SU-DHL-6 (cell line): Measurements from ENCODE around the gene ACAN.

ENCODE experiments used
- H2AFZ ChIP-seq: fragments of 200-600 bp; sonication (generic); 2 replicates; pipeline ENCODE4 v1.6.1; 2014; ENCODE audit warnings: low read depth, mild to moderate bottlenecking, moderate library complexity, mixed read lengths, antibody characterized with exemption, low read length; ENCODE audit not compliant: severe bottlenecking
- H3F3A ChIP-seq: fragments of 200-600 bp; shearing (Covaris generic); 2 replicates; pipeline ENCODE4 v1.6.0; 2016; ENCODE audit warnings: antibody characterized with exemption, mild to moderate bottlenecking; ENCODE audit not compliant: insufficient read depth
- H3K27ac ChIP-seq: fragments of 200-600 bp; sonication (generic); 2 replicates; pipeline ENCODE4 v1.5.1; 2016; ENCODE audit warnings: low read depth, mild to moderate bottlenecking, low read length, moderate library complexity, mixed read lengths
- H3K27me3 ChIP-seq: fragments of 200-600 bp; sonication (generic), shearing (Covaris generic); 2 replicates; pipeline ENCODE4 v1.6.0; 2014; ENCODE audit warnings: mild to moderate bottlenecking, low read length
- H3K36me3 ChIP-seq: fragments of 200-600 bp; sonication (generic); 2 replicates; pipeline ENCODE4 v1.6.1; 2014; ENCODE audit warnings: mild to moderate bottlenecking, low read length, mixed read lengths
- H3K4me2 ChIP-seq: fragments of 300-600, 200-600 bp; shearing (Covaris generic), sonication (generic); 2 replicates; pipeline ENCODE4 v1.6.0; 2014; ENCODE audit warnings: low read length, low read depth, mild to moderate bottlenecking; ENCODE audit not compliant: poor library complexity, severe bottlenecking
- H3K4me3 ChIP-seq: fragments of 200-600 bp; sonication (generic); 2 replicates; pipeline ENCODE4 v1.5.1; 2014; ENCODE audit warnings: antibody characterized with exemption, low read length, mild to moderate bottlenecking, mixed read lengths; ENCODE audit not compliant: insufficient read depth, poor library complexity, severe bottlenecking
- H3K79me2 ChIP-seq: fragments of 200-600 bp; sonication (generic); 2 replicates; pipeline ENCODE4 v1.6.1; 2014; ENCODE audit warnings: mild to moderate bottlenecking, low read length, moderate library complexity; ENCODE audit not compliant: insufficient read depth
- H3K9ac ChIP-seq: fragments of 200-600 bp; sonication (generic); 2 replicates; pipeline ENCODE4 v1.7.0; 2014; ENCODE audit warnings: mild to moderate bottlenecking, low read length
- H3K9me2 ChIP-seq: fragments of 200-600 bp; sonication (generic); replicated peaks from 2 replicates; pipeline ENCODE4 v1.6.1; 2014; ENCODE audit warnings: low read length; ENCODE audit not compliant: insufficient read depth
- H3K9me3 ChIP-seq: fragments of 200-600 bp; sonication (generic); 2 replicates; pipeline ENCODE4 v1.6.1; 2014; ENCODE audit warnings: low read length, mixed read lengths; ENCODE audit not compliant: insufficient read depth
- H4K20me1 ChIP-seq: fragments of 200-600 bp; sonication (generic); 2 replicates; pipeline ENCODE4 v1.6.1; 2014; ENCODE audit warnings: low read depth, mild to moderate bottlenecking, antibody characterized with exemption, low read length, moderate library complexity, mixed read lengths
- EZH2phosphoT487 ChIP-seq: fragments of 200-600 bp; sonication (generic), shearing (Covaris generic); conservative IDR thresholded peaks from 2 replicates; pipeline ENCODE4 v1.6.1; 2018; ENCODE audit warnings: mild to moderate bottlenecking, antibody characterized with exemption, low read length, moderate library complexity, mixed read lengths
- TF ChIP-seq, protein P1 (sequence below): fragments of 200-600 bp; sonication (generic); IDR thresholded peaks from one replicate; pipeline ENCODE4 v1.5.1; 2017; ENCODE audit warnings: antibody characterized with exemption, mild to moderate bottlenecking, low read length, moderate library complexity; ENCODE audit not compliant: insufficient read depth, poor library complexity, severe bottlenecking

ACAN gene

GRCh38 chr15:88887068-88887580 is 83.9 kb downstream of the ACAN start:
- no peaks in the 10 kb centered on the region for H4K20me1 ChIP-seq
- TF ChIP-seq EZH2phosphoT487, result no peak
- TF ChIP-seq, protein P1, sequence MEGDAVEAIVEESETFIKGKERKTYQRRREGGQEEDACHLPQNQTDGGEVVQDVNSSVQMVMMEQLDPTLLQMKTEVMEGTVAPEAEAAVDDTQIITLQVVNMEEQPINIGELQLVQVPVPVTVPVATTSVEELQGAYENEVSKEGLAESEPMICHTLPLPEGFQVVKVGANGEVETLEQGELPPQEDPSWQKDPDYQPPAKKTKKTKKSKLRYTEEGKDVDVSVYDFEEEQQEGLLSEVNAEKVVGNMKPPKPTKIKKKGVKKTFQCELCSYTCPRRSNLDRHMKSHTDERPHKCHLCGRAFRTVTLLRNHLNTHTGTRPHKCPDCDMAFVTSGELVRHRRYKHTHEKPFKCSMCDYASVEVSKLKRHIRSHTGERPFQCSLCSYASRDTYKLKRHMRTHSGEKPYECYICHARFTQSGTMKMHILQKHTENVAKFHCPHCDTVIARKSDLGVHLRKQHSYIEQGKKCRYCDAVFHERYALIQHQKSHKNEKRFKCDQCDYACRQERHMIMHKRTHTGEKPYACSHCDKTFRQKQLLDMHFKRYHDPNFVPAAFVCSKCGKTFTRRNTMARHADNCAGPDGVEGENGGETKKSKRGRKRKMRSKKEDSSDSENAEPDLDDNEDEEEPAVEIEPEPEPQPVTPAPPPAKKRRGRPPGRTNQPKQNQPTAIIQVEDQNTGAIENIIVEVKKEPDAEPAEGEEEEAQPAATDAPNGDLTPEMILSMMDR, result no peak

DNA sequence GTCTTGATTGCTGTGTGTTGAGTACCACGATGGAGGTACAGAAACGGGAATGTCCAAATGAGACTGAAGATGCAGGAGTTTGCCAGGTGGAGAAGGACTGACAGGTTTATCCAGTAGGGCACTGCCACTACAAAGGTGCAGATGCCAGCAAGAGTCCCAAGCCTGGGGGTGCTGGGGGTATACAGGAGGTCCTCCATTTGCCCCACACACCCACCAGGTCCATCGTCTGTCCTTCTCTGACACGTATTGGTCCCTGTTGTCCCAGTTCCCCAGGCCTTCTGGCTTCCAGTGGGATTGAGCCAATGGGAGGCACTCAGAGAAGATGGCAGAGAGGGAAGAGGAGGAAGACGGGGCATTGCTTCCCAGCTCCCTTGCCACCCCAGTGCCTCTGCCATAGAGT is 85.5 kb downstream of the ACAN start:
- Histone ChIP-seq H3K79me2 (no peaks in the 10 kb centered on the region), H3K36me3 (no peaks in the 10 kb centered on the region), H4K20me1 (no peaks in the 10 kb centered on the region), H3K9me3 (no peaks in the 10 kb centered on the region), H2AFZ (no peak overlapping the region), H3K27me3 (no peaks in the 10 kb centered on the region), H3K4me3 (no peak overlapping the region), H3K27ac (no peak overlapping the region), H3K4me2 (no peak overlapping the region), H3K9ac (no peak overlapping the region), H3K9me2 (no peaks in the 10 kb centered on the region), H3F3A (no peaks in the 10 kb centered on the region)
- no peak for TF ChIP-seq EZH2phosphoT487
- TF ChIP-seq, protein P1, result no peak

More at GRCh38 chr15:88887068-88887580, 83.9 kb downstream of the ACAN start:
- Histone ChIP-seq H3K9ac (no peak overlapping the region), H3K4me3 (no peak overlapping the region), H3K9me3 (no peaks in the 10 kb centered on the region), H3K9me2 (no peaks in the 10 kb centered on the region), H3K4me2 (no peak overlapping the region), H2AFZ (no peak overlapping the region), H3K27me3 (no peaks in the 10 kb centered on the region), H3K36me3 (no peaks in the 10 kb centered on the region), H3F3A (no peaks in the 10 kb centered on the region), H3K79me2 (no peaks in the 10 kb centered on the region), H3K27ac (no peak overlapping the region)

DNA sequence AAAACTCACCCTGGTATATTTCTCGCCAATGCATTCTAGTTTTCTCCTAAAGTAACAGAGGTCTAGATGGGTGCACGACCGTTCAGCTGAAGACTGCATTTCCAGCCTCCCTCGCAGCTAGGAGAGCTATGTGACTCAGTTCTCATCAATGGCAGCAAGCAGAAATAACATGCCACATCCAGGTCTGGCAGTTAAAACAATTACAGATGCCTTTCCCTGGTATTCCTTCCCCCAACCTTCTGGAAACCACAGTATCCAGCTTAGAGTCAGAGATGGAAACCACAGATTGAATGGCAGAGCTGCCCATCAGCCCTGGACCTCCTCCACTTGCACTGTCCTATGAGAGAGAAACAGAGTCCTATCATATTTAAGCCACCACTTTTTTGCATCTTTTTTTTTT is 87.3 kb downstream of the ACAN start:
- TF ChIP-seq EZH2phosphoT487, result no peak
- TF ChIP-seq, protein P1, result no peak
- Histone ChIP-seq H3K9me3 (no peaks in the 10 kb centered on the region), H4K20me1 (no peaks in the 10 kb centered on the region), H3F3A (no peaks in the 10 kb centered on the region), H3K27me3 (no peaks in the 10 kb centered on the region), H3K9ac (no peak overlapping the region), H3K4me3 (no peak overlapping the region), H3K79me2 (no peaks in the 10 kb centered on the region), H2AFZ (no peak overlapping the region), H3K27ac (no peak overlapping the region), H3K36me3 (no peaks in the 10 kb centered on the region), H3K4me2 (no peak overlapping the region), H3K9me2 (no peaks in the 10 kb centered on the region)
